SK-N-SH treated with all-trans-retinoic acid at 6 μM for 48 hours (cell line): Measurements from ENCODE around the gene DNAJB12.

ENCODE experiments used
- ATAC-seq: fragments of 200-7000 bp; cut with Tn5 transposase; 3 replicates; pipeline ENCODE4 v1.9.1; 2020; ENCODE audit warnings: mild to moderate bottlenecking, moderate library complexity
- ARNTL ChIP-seq: fragments of 450-650 bp; formaldehyde crosslinking; IDR thresholded peaks from 2 replicates; pipeline ENCODE4 v1.5.0; 2020; ENCODE audit warnings: low read depth, mild to moderate bottlenecking, moderate library complexity, borderline replicate concordance
- BACH2 ChIP-seq: fragments of 250-450 bp; sonication (Bioruptor Pico); IDR thresholded peaks from 2 replicates; pipeline ENCODE4 v1.9.0; 2021; ENCODE audit warnings: mild to moderate bottlenecking, borderline replicate concordance
- CREB5 ChIP-seq: fragments of 250-450 bp; sonication (Bioruptor Pico); IDR thresholded peaks from 2 replicates; pipeline ENCODE4 v1.5.1; 2020; ENCODE audit warnings: low read depth, mild to moderate bottlenecking, moderate library complexity
- CSDC2 ChIP-seq: fragments of 250-450 bp; sonication (Bioruptor Pico); IDR thresholded peaks from 2 replicates; pipeline ENCODE4 v1.5.0; 2020; ENCODE audit warnings: mild to moderate bottlenecking, moderate library complexity
- CSRNP3 ChIP-seq: fragments of 250-450 bp; sonication (Bioruptor Pico); IDR thresholded peaks from 2 replicates; pipeline ENCODE4 v1.5.1; 2021; ENCODE audit warnings: mild to moderate bottlenecking, moderate library complexity
- ESRRG ChIP-seq: fragments of 250-450 bp; sonication (Bioruptor Pico); IDR thresholded peaks from 2 replicates; pipeline ENCODE4 v1.6.1; 2021; ENCODE audit warnings: mild to moderate bottlenecking
- GLIS3 ChIP-seq: fragments of 250-450 bp; sonication (Bioruptor Pico); IDR thresholded peaks from 2 replicates; pipeline ENCODE4 v1.5.0; 2020; ENCODE audit warnings: mild to moderate bottlenecking, moderate library complexity
- ISL1 ChIP-seq: fragments of 250-450 bp; sonication (Bioruptor Pico); IDR thresholded peaks from 2 replicates; pipeline ENCODE4 v2.1.2; 2022; ENCODE audit warnings: mild to moderate bottlenecking, moderate library complexity
- OSR1 ChIP-seq: fragments of 250-450 bp; sonication (Bioruptor Pico); IDR thresholded peaks from 2 replicates; pipeline ENCODE4 v1.8.0; 2022; ENCODE audit warnings: moderate library complexity, mild to moderate bottlenecking, inconsistent platforms
- PATZ1 ChIP-seq: fragments of 250-450 bp; sonication (Bioruptor Pico); IDR thresholded peaks from 2 replicates; pipeline ENCODE4 v1.8.0; 2020; ENCODE audit warnings: mild to moderate bottlenecking, moderate library complexity, borderline replicate concordance
- POU6F1 ChIP-seq: fragments of 250-450 bp; sonication (Bioruptor Pico); IDR thresholded peaks from 2 replicates; pipeline ENCODE4 v1.8.0; 2021; ENCODE audit warnings: low read depth, mild to moderate bottlenecking, moderate library complexity, borderline replicate concordance
- PPARA ChIP-seq: fragments of 250-450 bp; sonication (Bioruptor Pico); IDR thresholded peaks from 2 replicates; pipeline ENCODE4 v1.5.0; 2020; ENCODE audit warnings: mild to moderate bottlenecking, borderline replicate concordance
- RARB ChIP-seq: fragments of 250-450 bp; sonication (Bioruptor Pico); IDR thresholded peaks from 2 replicates; pipeline ENCODE4 v1.8.0; 2021; ENCODE audit warnings: mild to moderate bottlenecking, moderate library complexity
- SNAI2 ChIP-seq: fragments of 250-450 bp; sonication (Bioruptor Pico); IDR thresholded peaks from 2 replicates; pipeline ENCODE4 v1.5.0; 2020; ENCODE audit warnings: mild to moderate bottlenecking, moderate library complexity
- TCF4 ChIP-seq: fragments of 250-450 bp; sonication (Bioruptor Pico); IDR thresholded peaks from 2 replicates; pipeline ENCODE4 v1.8.0; 2021; ENCODE audit warnings: mild to moderate bottlenecking, moderate library complexity, borderline replicate concordance
- TOX ChIP-seq: fragments of 250-450 bp; sonication (Bioruptor Pico); IDR thresholded peaks from 2 replicates; pipeline ENCODE4 v1.8.0; 2021; ENCODE audit warnings: mild to moderate bottlenecking, moderate library complexity, borderline replicate concordance
- TSHZ2 ChIP-seq: fragments of 250-450 bp; sonication (Bioruptor Pico); IDR thresholded peaks from 2 replicates; pipeline ENCODE4 v1.5.0; 2020; ENCODE audit warnings: mild to moderate bottlenecking, moderate library complexity
- ZC3H10 ChIP-seq: fragments of 250-450 bp; sonication (Bioruptor Pico); IDR thresholded peaks from 2 replicates; pipeline ENCODE4 v1.5.1; 2021; ENCODE audit warnings: mild to moderate bottlenecking, moderate library complexity
- ZFP3 ChIP-seq: fragments of 250-450 bp; sonication (Bioruptor Pico); IDR thresholded peaks from 2 replicates; pipeline ENCODE4 v1.5.0; 2020; ENCODE audit warnings: mild to moderate bottlenecking, moderate library complexity
- ZFP30 ChIP-seq: fragments of 450-650 bp; formaldehyde crosslinking; IDR thresholded peaks from 2 replicates; pipeline ENCODE4 v1.5.0; 2022; ENCODE audit warnings: mild to moderate bottlenecking, moderate library complexity
- ZNF565 ChIP-seq: fragments of 450-650 bp; formaldehyde crosslinking; conservative IDR thresholded peaks from 2 replicates; pipeline ENCODE4 v1.5.0; 2020; ENCODE audit warnings: low read depth, mild to moderate bottlenecking, moderate library complexity
- ZNF70 ChIP-seq: fragments of 450-650 bp; formaldehyde crosslinking; IDR thresholded peaks from 2 replicates; pipeline ENCODE4 v1.5.0; 2020; ENCODE audit warnings: mild to moderate bottlenecking, moderate library complexity
- ZNF8 ChIP-seq: fragments of 450-650 bp; formaldehyde crosslinking; IDR thresholded peaks from 2 replicates; pipeline ENCODE4 v1.5.0; 2020; ENCODE audit warnings: mild to moderate bottlenecking, moderate library complexity

DNAJB12 gene

GRCh38 chr10:72321248-72322029 lies 33.3 kb downstream of the DNAJB12 start:
- TF ChIP-seq PATZ1 (CRISPR knock-in tag), result no peak
- TF ChIP-seq ZNF70 (CRISPR knock-in tag), result no peak
- TF ChIP-seq ZNF8 (CRISPR knock-in tag), result no peak
- ATAC-seq, result no peak

GRCh38 chr10:72320676-72321247 lies 34.0 kb downstream of the DNAJB12 start:
- 0 out of 2 replicates have a peak, but pooled peaks have one; percentile 68 for TF ChIP-seq CSDC2 (CRISPR knock-in tag)
- no peak for TF ChIP-seq BACH2
- no peak for TF ChIP-seq GLIS3 (CRISPR knock-in tag)
- TF ChIP-seq OSR1 (CRISPR knock-in tag), result no peak
- 0 out of 2 replicates have a peak, but pooled peaks have one; percentile 55 for TF ChIP-seq TSHZ2 (CRISPR knock-in tag)
- TF ChIP-seq ISL1 (CRISPR knock-in tag), result peak; percentile 58; the same call in 1 of the 2 replicates
- peak; percentile 56; the same call in 1 of the 2 replicates for TF ChIP-seq ZNF70 (CRISPR knock-in tag)
- TF ChIP-seq PATZ1 (CRISPR knock-in tag), result no peak
- no peak for TF ChIP-seq RARB (CRISPR knock-in tag)
- TF ChIP-seq ZC3H10 (CRISPR knock-in tag), result no peak
- TF ChIP-seq TCF4 (CRISPR knock-in tag), result peak; percentile 73
- TF ChIP-seq ZNF565 (CRISPR knock-in tag), result no peak
- no peak for TF ChIP-seq TOX
- TF ChIP-seq ESRRG (CRISPR knock-in tag), result no peak
- TF ChIP-seq CREB5 (CRISPR knock-in tag), result no peak; the same call in 1 of the 2 replicates
- no peak for TF ChIP-seq ARNTL
- TF ChIP-seq ZNF8 (CRISPR knock-in tag), result no peak
- TF ChIP-seq SNAI2 (CRISPR knock-in tag), result 0 out of 2 replicates have a peak, but pooled peaks have one; percentile 67
- no peak for TF ChIP-seq PPARA (CRISPR knock-in tag)
- no peak for TF ChIP-seq CSRNP3 (CRISPR knock-in tag)
- TF ChIP-seq ZFP3 (CRISPR knock-in tag), result peak; percentile 44; the same call in 1 of the 2 replicates
- no peak for TF ChIP-seq POU6F1
- 0 out of 2 replicates have a peak, but pooled peaks have one; percentile 22 for TF ChIP-seq ZFP30 (CRISPR knock-in tag)
- ATAC-seq, result peak; percentile 86
